Stimulated activated CD4-positive, alpha-beta T cell treated with anti-CD3 and anti-CD28 coated beads, Interleukin-12 subunit alpha, Interleukin-12 subunit beta, amount 100 ng/mL, for 4 hours (primary cell): ENCODE results near the gene DERL3.
"Not testable (repeated sequence)": the region's sequence is repeated elsewhere in the genome, so short reads cannot be mapped to it uniquely, and the experiment has no call there.

Source experiments
- DNase-seq: peaks from one replicate; pipeline ENCODE4 v3.0.0-alpha.2; 2020

The DERL3 gene

GRCh38 chr22:23838681-23839468, at the start of gene DERL3:
Gene DERL3, minus strand, starts transcription at chr22:23839006. Its CDS starts 19 bp downstream, at chr22:23838987.
- DNase-seq, result peak; percentile 91

DNA sequence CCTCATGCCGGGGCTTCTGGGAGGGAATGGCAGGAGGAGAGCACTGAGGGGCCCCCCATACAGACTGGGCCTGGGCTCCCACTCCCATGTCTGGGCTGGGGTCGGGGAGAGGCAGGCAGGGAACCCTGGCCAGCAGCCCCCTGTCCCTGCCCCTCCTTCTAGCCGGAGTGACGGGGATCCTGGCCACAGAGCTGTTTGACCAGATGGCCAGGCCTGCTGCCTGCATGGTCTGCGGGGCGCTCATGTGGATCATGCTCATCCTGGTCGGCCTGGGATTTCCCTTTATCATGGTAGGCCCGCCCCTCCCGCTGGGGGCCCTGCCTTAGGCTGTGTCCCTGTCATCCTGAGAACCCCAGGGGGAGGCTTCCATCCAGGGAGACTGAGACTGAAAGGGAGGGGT, 45.3 kb upstream of the DERL3 start:
- DNase-seq, result no peak

DNA sequence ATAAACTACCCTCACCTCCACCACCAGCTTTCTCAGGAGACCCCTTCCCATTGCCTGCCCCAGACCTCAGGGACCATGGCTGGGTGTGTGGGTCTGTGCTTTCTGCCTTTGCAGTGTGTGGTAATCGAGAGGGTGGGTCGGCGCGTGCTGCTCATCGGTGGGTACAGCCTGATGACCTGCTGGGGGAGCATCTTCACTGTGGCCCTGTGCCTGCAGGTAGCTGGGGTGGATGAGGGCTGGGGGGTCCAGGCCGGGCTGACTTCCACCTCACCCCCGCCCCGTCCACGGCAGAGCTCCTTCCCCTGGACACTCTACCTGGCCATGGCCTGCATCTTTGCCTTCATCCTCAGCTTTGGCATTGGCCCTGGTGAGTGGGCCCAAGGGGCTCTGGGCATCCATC, 44.9 kb upstream of the DERL3 start:
- no peak for DNase-seq

DNA sequence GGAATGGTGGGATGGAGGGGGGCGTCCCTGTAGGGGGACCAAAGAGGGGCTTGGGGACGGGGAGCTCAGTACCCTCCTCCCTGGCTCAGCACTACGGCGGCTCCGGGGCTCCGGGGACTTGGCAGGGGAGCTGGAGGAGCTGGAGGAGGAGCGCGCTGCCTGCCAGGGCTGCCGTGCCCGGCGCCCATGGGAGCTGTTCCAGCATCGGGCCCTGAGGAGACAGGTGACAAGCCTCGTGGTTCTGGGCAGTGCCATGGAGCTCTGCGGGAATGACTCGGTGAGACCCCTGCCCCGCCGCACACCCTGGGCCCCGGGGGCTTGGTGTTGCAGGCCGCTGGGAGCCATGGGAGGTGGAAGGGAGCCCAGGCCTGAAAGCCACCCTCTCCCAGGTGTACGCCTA, 43.6 kb upstream of the DERL3 start:
- no peak for DNase-seq

DNA sequence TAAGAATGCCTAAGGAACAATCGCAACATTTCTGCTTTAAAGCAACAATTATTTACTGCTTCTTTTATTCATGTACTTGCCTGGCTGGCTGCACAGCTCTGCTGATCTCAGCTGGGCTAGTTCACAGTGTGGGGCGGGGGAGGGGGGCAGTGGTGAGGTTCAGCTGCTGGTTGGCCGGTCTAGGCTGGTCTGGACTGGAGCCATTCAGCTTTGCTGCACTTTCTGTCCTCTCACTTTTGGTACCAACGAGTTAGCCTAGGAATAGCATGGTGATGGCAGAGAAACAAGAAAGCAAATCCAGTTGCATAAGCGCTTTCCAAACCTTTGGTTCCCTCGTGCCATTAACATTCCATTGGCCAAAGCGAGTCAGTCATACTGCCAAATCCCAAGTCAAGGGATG, 39.4 kb upstream of the DERL3 start:
- DNase-seq, result no peak

DNA sequence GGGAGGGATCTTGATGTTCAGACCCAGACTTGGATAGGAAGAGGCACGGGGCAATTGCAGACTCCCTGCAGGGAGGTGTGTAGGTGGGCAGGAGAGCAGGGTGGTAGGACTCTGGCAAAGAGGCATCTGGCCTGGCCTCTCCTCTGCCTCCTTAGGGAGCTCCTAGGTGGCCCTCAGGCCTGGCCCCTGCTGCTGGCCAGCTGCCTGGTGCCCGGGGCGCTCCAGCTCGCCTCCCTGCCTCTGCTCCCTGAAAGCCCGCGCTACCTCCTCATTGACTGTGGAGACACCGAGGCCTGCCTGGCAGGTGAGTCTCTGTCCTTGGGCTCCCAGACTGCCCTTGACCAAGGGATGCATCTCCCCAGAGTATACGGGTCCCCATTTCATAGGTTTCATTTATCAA, 38.8 kb upstream of the DERL3 start:
- DNase-seq, result no peak

GRCh38 chr22:23875801-23876200, 37.0 kb upstream of the DERL3 start:
- DNase-seq, result no peak

GRCh38 chr22:23874871-23875270, 36.1 kb upstream of the DERL3 start:
- DNase-seq, result no peak

DNA sequence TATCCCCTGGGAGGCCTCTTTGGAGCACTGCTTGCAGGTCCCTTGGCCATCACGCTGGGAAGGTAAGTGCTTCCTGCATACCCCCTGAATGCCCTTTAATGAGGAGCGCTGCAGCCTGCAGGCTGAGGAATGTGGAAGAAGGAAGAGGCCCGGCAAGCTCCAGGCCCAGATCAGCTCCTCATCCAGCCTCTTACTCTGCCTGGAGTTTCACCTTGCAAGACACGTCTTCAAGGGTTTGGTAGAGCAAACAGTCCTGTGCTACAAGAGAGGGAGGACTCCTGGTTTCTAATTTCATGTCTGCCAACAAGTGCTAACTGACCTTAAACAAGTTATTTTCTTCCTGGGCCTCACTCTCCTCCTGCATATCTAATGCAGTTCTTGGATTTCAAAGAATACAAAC, 29.8 kb upstream of the DERL3 start:
- no peak for DNase-seq

- DNase-seq, result not testable (repeated sequence)
These were observed 25.8 kb upstream of the DERL3 start for GRCh38 chr22:23864499-23865154.

- DNase-seq, result no peak
These were observed 23.3 kb upstream of the DERL3 start for GRCh38 chr22:23862103-23862502.

GRCh38 chr22:23860187-23860586, 21.4 kb upstream of the DERL3 start:
- not testable (repeated sequence) for DNase-seq

GRCh38 chr22:23859201-23859600, 20.4 kb upstream of the DERL3 start:
- DNase-seq, result no peak

DNA sequence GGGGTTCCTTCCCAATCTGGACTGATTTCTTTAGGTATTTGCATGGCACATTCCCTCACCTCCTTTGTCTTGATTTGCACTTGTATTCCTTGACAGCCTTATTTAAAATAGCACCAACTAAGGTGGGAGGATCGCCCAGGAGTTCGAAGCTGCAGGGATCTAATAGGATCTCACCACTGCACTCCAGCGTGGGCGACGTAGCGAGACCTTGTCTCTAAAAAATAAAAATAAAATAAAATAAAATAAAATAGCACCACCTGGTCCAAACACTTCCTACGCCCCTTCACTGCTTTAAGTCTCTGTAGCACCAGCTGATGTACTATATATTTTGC, 19.6 kb upstream of the DERL3 start:
- no peak for DNase-seq

DNA sequence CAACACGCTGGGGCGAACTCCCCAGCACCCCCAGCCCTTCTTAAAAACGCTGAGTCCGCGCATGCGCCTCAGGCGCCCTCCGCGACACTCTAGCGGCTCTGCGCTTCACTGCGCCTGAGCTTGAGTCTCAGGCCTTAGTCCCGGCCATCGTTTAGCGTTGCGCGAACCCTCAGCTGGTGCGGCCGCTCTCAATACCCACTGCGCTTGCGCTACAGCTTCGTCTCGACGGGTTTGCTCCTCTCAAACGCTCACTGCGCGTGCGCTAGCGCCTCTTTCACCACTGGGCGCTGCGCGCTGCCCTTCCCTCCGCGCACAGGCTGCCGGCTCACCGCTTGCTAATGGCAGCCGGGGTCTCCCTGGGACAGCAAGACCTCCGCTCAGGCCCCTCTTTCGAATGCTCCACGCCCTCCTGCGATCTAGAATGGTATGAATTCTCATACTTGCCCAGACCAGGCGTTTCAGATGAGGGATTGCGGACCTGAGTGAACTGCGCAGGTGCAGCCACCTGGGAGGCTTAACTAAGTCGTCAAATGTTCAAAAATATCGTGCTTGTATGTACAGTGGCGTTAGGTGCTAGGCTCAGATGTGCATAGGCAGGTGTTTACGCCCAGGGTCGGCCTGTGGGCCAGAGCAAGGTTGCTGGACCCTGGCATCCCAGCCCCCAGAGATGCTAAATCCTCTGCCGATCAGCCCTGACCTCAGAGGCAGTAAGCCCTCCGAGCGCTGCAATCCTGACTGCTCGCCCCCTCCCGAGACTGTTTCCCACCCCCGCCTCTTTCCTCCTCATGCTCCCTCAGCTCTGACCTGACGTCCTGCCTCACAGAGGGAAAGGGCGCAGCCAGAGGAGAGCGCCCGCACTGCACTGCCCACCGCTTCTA, 19.0 kb upstream of the DERL3 start, which contains the start of gene SLC2A11:
TSS of gene SLC2A11 (plus strand) at position 270 of the 878 bp plus-strand sequence. CDS start at position 395, 125 bp downstream.
- peak; percentile 90 for DNase-seq

DNA sequence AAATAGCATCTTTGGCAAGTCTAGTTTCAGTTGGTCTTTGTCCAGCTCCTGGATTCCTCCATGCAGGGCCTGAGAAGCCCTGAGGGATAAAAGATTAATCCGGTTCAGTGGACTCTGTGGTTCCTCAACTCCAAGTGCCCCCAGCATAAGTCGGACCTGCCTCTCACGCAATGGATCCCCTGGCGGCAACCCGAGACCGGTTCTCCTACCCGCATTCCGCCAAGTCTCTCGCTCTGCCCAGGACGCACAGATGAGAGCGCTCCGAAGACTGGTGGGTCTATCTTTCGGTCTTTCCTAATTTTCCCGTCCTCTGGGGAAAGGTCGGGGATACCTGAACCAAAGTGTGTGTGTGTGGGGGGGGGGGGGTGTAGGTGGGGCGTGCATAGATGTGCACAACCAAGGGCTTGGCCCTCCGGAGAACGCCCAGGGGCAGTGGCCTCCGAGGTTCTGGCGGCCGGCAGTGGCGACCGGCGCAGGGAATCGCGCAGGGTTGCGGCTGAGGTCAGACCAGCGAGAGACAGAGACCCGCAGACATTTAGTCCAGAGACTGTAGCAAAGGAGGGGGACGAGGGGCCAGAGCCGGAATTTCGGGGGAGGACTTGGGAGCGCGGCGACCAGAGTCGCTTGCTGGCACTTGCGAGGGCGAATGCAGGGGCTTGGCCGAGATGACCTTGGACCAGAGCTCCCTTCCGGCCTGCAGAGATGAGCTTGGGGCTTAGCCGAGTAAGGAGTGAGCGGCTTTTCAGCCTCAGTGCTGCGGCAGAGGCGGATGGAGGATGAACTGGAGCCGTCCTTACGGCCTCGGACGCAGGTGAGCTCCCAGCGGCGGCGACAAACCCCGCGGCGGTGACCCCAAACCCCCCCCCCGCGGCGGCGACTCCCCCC, 18.2 kb upstream of the DERL3 start:
- no peak for DNase-seq

- DNase-seq, result no peak
These were observed 11.4 kb upstream of the DERL3 start for GRCh38 chr22:23850136-23850611.

- DNase-seq, result peak; percentile 90
These were observed 10.5 kb upstream of the DERL3 start for GRCh38 chr22:23849009-23850006.

- DNase-seq, result no peak
These were observed 9.4 kb upstream of the DERL3 start for GRCh38 chr22:23847991-23848864.
